DND-41 (cell line): ENCODE data around the gene NIPAL3.

Source experiments
- ATAC-seq: fragments of 200-7000 bp; cut with Tn5 transposase; 3 replicates; pipeline ENCODE4 v1.9.1; 2021; ENCODE audit warnings: low read depth; ENCODE audit not compliant: insufficient read depth
- DNase-seq: peaks from one replicate; pipeline ENCODE4 v3.0.0-alpha.2; 2020
- H2AFZ ChIP-seq: 2 replicates; pipeline ENCODE4 v1.6.0; 2012; ENCODE audit warnings: low read depth, low read length
- H3K27ac ChIP-seq: 2 replicates; pipeline ENCODE4 v1.5.1; 2012; ENCODE audit warnings: low read length, inconsistent platforms
- H3K27me3 ChIP-seq: fragments of 200-600 bp; sonication (generic); 2 replicates; pipeline ENCODE4 v1.6.0; 2012; ENCODE audit warnings: low read length, mild to moderate bottlenecking, inconsistent platforms; ENCODE audit not compliant: insufficient read depth, poor library complexity
- H3K36me3 ChIP-seq: 2 replicates; pipeline ENCODE4 v1.5.1; 2012; ENCODE audit warnings: low read length, inconsistent platforms; ENCODE audit not compliant: insufficient read depth
- H3K4me1 ChIP-seq: 2 replicates; pipeline ENCODE4 v1.5.1; 2012; ENCODE audit warnings: mild to moderate bottlenecking, low read length; ENCODE audit not compliant: insufficient read depth
- H3K4me2 ChIP-seq: 2 replicates; pipeline ENCODE4 v1.6.0; 2012; ENCODE audit warnings: mild to moderate bottlenecking, moderate library complexity, low read length, inconsistent platforms; ENCODE audit not compliant: insufficient read depth
- H3K4me3 ChIP-seq, 2 experiments: fragments of 200-600 bp in 1 of 2; shearing (Covaris generic) in 1 of 2; 2 replicates each; pipeline ENCODE4 v1.5.1; 2012 to 2016; ENCODE audit warnings: inconsistent platforms in 2 of 2, low read length in 2 of 2, mild to moderate bottlenecking in 2 of 2, low read depth in 1 of 2, moderate library complexity in 1 of 2
- H3K79me2 ChIP-seq: 2 replicates; pipeline ENCODE4 v1.6.0; 2012; ENCODE audit warnings: low read length, inconsistent platforms; ENCODE audit not compliant: insufficient read depth
- H3K9ac ChIP-seq: 2 replicates; pipeline ENCODE4 v1.6.0; 2012; ENCODE audit warnings: low read depth, mild to moderate bottlenecking, inconsistent platforms, low read length, moderate library complexity
- H3K9me3 ChIP-seq: 2 replicates; pipeline ENCODE4 v1.5.1; 2012; ENCODE audit warnings: low read length, moderate library complexity, mild to moderate bottlenecking, inconsistent platforms; ENCODE audit not compliant: insufficient read depth, severe bottlenecking
- H4K20me1 ChIP-seq: 2 replicates; pipeline ENCODE4 v1.6.0; 2012; ENCODE audit warnings: low read length; ENCODE audit not compliant: insufficient read depth
- CTCF ChIP-seq: IDR thresholded peaks from 2 replicates; pipeline ENCODE4 v1.5.1; 2012; ENCODE audit warnings: borderline replicate concordance, low read length, moderate library complexity, mild to moderate bottlenecking; ENCODE audit not compliant: poor library complexity, severe bottlenecking; ENCODE audit errors: extremely low read depth
- EZH2 ChIP-seq: IDR thresholded peaks from 3 replicates; pipeline ENCODE4 v1.6.1; 2012; ENCODE audit warnings: borderline replicate concordance, low read depth, mild to moderate bottlenecking, moderate library complexity, low read length, inconsistent platforms; ENCODE audit not compliant: severe bottlenecking

Gene NIPAL3

GRCh38 chr1:24383381-24383940, 32.1 kb upstream of the NIPAL3 start:
- TF ChIP-seq CTCF (no peak), EZH2 (no peak)
- DNase-seq, result no peak
- Histone ChIP-seq H4K20me1 (no peaks in the 10 kb centered on the region), H3K9ac (no peak overlapping the region), H2AFZ (no peak overlapping the region), H3K36me3 (no peaks in the 10 kb centered on the region), H3K4me3 (no peak overlapping the region), H3K9me3 (no peaks in the 10 kb centered on the region), H3K4me1 (no peaks in the 10 kb centered on the region), H3K79me2 (no peaks in the 10 kb centered on the region), H3K27me3 (peaks cover 18% of the 10 kb centered on the region), H3K27ac (no peak overlapping the region), H3K4me2 (no peak overlapping the region)
- ATAC-seq, result no peak

- DNase-seq (no peak), ATAC-seq (no peak)
- Histone ChIP-seq H3K36me3 (no peaks in the 10 kb centered on the region), H3K9me3 (no peaks in the 10 kb centered on the region), H3K27ac (no peak overlapping the region), H3K27me3 (peaks cover 11% of the 10 kb centered on the region), H4K20me1 (no peaks in the 10 kb centered on the region), H3K9ac (no peak overlapping the region), H3K4me2 (no peak overlapping the region), H2AFZ (no peak overlapping the region), H3K4me1 (no peaks in the 10 kb centered on the region), H3K4me3 (no peak overlapping the region), H3K79me2 (no peaks in the 10 kb centered on the region)
- no peak for TF ChIP-seq EZH2
- no peak for TF ChIP-seq CTCF
Observed at GRCh38 chr1:24384251-24385090, 31.1 kb upstream of the NIPAL3 start.

- no peak overlapping the region for H3K4me3 ChIP-seq
- no peak overlapping the region for H3K4me2 ChIP-seq
- ATAC-seq, result peak; percentile 54; the same call in 2 of the 3 replicates
- no peaks in the 10 kb centered on the region for H3K79me2 ChIP-seq
- DNase-seq, result peak; percentile 33
- H2AFZ ChIP-seq, result no peak overlapping the region
- H3K9me3 ChIP-seq, result no peaks in the 10 kb centered on the region
- no peaks in the 10 kb centered on the region for H3K4me1 ChIP-seq
- no peaks in the 10 kb centered on the region for H3K36me3 ChIP-seq
- no peaks in the 10 kb centered on the region for H4K20me1 ChIP-seq
- H3K27ac ChIP-seq, result no peak overlapping the region
- TF ChIP-seq EZH2 (no peak), CTCF (peak; percentile 75)
- no peak overlapping the region for H3K9ac ChIP-seq
- peaks cover 11% of the 10 kb centered on the region for H3K27me3 ChIP-seq
Observed at GRCh38 chr1:24385160-24385940, 30.3 kb upstream of the NIPAL3 start.
